IMR-90 (cell line): Measurements from ENCODE around the gene SFSWAP. TPM values are rescaled to one million over a fixed set of nuclear protein-coding genes. Genes with fewer than 3 reads are reported as not detected.

Experiments used
- ATAC-seq: fragments of 200-7000 bp; cut with Tn5 transposase; 2 replicates; pipeline ENCODE4 v1.9.1; 2020; ENCODE audit warnings: low read depth, mild to moderate bottlenecking, moderate library complexity
- BruUV-seq: library from RNA; stranded (reverse); fragments of 400-500 nt; replicated peaks from 2 replicates; lab custom pipeline; 2021; lab: Mats Ljungman, UMichigan
- CTCF ChIA-PET: fragments of 300-600 bp; formaldehyde crosslinking; extraction: SDS; loops from one replicate; lab custom pipeline; 2021; ENCODE audit warnings: antibody characterized with exemption; lab: Yijun Ruan, JAX
- POLR2A ChIA-PET: fragments of 300-600 bp; sonication (Branson Sonifier 250); formaldehyde crosslinking; loops from one replicate; lab custom pipeline; 2022; ENCODE audit warnings: antibody characterized with exemption; ENCODE audit not compliant: unreplicated experiment; lab: Charles Lee
- DNase-seq: peaks from one replicate; pipeline ENCODE4 v3.0.0; 2013
- H2AFZ ChIP-seq: replicated peaks from 2 replicates; pipeline ENCODE3; 2013; ENCODE audit warnings: low read length, mild to moderate bottlenecking; ENCODE audit not compliant: poor library complexity
- H2AK5ac ChIP-seq: 2 replicates; pipeline ENCODE4 v1.6.1; 2013; ENCODE audit warnings: low read depth, low read length, inconsistent platforms
- H2AK9ac ChIP-seq: replicated peaks from 2 replicates; pipeline ENCODE3; 2013; ENCODE audit warnings: mild to moderate bottlenecking, low read depth, low read length, moderate library complexity; ENCODE audit not compliant: poor library complexity
- H2BK120ac ChIP-seq: 2 replicates; pipeline ENCODE4 v1.6.1; 2013; ENCODE audit warnings: low read depth, low read length, inconsistent platforms
- H2BK15ac ChIP-seq: 3 replicates; pipeline ENCODE4 v1.6.1; 2013; ENCODE audit warnings: low read depth, low read length, inconsistent platforms
- H2BK20ac ChIP-seq: 2 replicates; pipeline ENCODE4 v1.6.1; 2013; ENCODE audit warnings: low read depth, mild to moderate bottlenecking, inconsistent platforms, low read length, moderate library complexity
- H2BK5ac ChIP-seq: 2 replicates; pipeline ENCODE4 v1.6.1; 2013; ENCODE audit warnings: mild to moderate bottlenecking, low read depth, low read length, inconsistent platforms; ENCODE audit not compliant: poor library complexity, severe bottlenecking
- H3K14ac ChIP-seq: replicated peaks from 2 replicates; pipeline ENCODE4 v1.6.1; 2013; ENCODE audit warnings: low read depth, low read length, inconsistent platforms
- H3K18ac ChIP-seq: 2 replicates; pipeline ENCODE4 v1.6.1; 2013; ENCODE audit warnings: low read depth, low read length, control low read depth
- H3K23ac ChIP-seq: 2 replicates; pipeline ENCODE4 v1.6.1; 2013; ENCODE audit warnings: low read depth, low read length, inconsistent platforms
- H3K27ac ChIP-seq: 2 replicates; pipeline ENCODE4 v1.5.1; 2013; ENCODE audit warnings: mild to moderate bottlenecking, control low read depth, low read length; ENCODE audit not compliant: insufficient read depth
- H3K27me3 ChIP-seq: 2 replicates; pipeline ENCODE4 v1.6.1; 2013; ENCODE audit warnings: low read length; ENCODE audit not compliant: control insufficient read depth, insufficient read depth
- H3K36me3 ChIP-seq: 2 replicates; pipeline ENCODE4 v1.6.1; 2013; ENCODE audit warnings: low read length, mixed read lengths; ENCODE audit not compliant: control insufficient read depth, insufficient read depth
- H3K4ac ChIP-seq: 2 replicates; pipeline ENCODE4 v1.6.1; 2013; ENCODE audit warnings: low read depth, low read length, inconsistent platforms
- H3K4me1 ChIP-seq: 2 replicates; pipeline ENCODE4 v1.6.1; 2013; ENCODE audit warnings: low read length, mixed read lengths; ENCODE audit not compliant: control insufficient read depth, insufficient read depth
- H3K4me2 ChIP-seq: 2 replicates; pipeline ENCODE4 v1.6.1; 2013; ENCODE audit warnings: low read depth, mild to moderate bottlenecking, control low read depth, low read length, moderate library complexity
- H3K4me3 ChIP-seq: 2 replicates; pipeline ENCODE4 v1.5.1; 2013; ENCODE audit warnings: low read depth, mild to moderate bottlenecking, control low read depth, low read length, moderate library complexity; ENCODE audit not compliant: insufficient read depth
- H3K56ac ChIP-seq: 2 replicates; pipeline ENCODE4 v1.6.1; 2013; ENCODE audit warnings: low read length, inconsistent platforms; ENCODE audit not compliant: insufficient read depth; ENCODE audit errors: extremely low read depth
- H3K79me1 ChIP-seq, 2 experiments: 2 replicates each; pipeline ENCODE4 v1.6.1; 2013; ENCODE audit warnings: low read length in 2 of 2, inconsistent platforms in 1 of 2, low read depth in 1 of 2
- H3K9ac ChIP-seq: 2 replicates; pipeline ENCODE4 v1.6.1; 2013; ENCODE audit warnings: low read depth, low read length, control low read depth
- H3K9me1 ChIP-seq: 2 replicates; pipeline ENCODE4 v1.6.1; 2013; ENCODE audit warnings: low read length, inconsistent platforms; ENCODE audit not compliant: insufficient read depth
- H3K9me3 ChIP-seq: 2 replicates; pipeline ENCODE4 v1.6.1; 2013; ENCODE audit warnings: low read length; ENCODE audit not compliant: control insufficient read depth, insufficient read depth
- H4K20me1 ChIP-seq: 2 replicates; pipeline ENCODE4 v1.6.1; 2013; ENCODE audit warnings: low read length, inconsistent platforms; ENCODE audit not compliant: insufficient read depth
- H4K5ac ChIP-seq: 2 replicates; pipeline ENCODE4 v1.6.1; 2013; ENCODE audit warnings: mild to moderate bottlenecking, low read depth, low read length, control low read depth
- H4K8ac ChIP-seq, 2 experiments: 2 replicates each; pipeline ENCODE4 v1.6.1; 2013; ENCODE audit warnings: low read depth in 2 of 2, low read length in 2 of 2, control low read depth in 1 of 2, inconsistent platforms in 1 of 2
- H4K91ac ChIP-seq: 2 replicates; pipeline ENCODE4 v1.6.1; 2013; ENCODE audit warnings: low read depth, low read length, inconsistent platforms; ENCODE audit not compliant: insufficient read depth
- BHLHE40 ChIP-seq: fragments of 150-350 bp; IDR thresholded peaks from 2 replicates; pipeline ENCODE4 v1.6.1; 2016; ENCODE audit warnings: mild to moderate bottlenecking, low read depth, low read length
- FOS ChIP-seq: fragments of 150-350 bp; IDR thresholded peaks from 2 replicates; pipeline ENCODE4 v1.6.1; 2016; ENCODE audit warnings: low read depth, low read length
- MXI1 ChIP-seq: IDR thresholded peaks from 2 replicates; pipeline ENCODE4 v1.6.1; 2012; ENCODE audit warnings: low read depth, mild to moderate bottlenecking, low read length, moderate library complexity, borderline replicate concordance
- RCOR1 ChIP-seq: IDR thresholded peaks from 2 replicates; pipeline ENCODE4 v1.6.1; 2012; ENCODE audit warnings: mild to moderate bottlenecking, low read length, improper control_type of control experiment; ENCODE audit not compliant: insufficient replicate concordance
- USF2 ChIP-seq: fragments of 150-350 bp; IDR thresholded peaks from 2 replicates; pipeline ENCODE4 v1.6.1; 2017; ENCODE audit warnings: mild to moderate bottlenecking, antibody characterized with exemption, low read length, low read depth
- WGBS, 2 experiments: methylation state at CpG; one replicate each; pipeline versions ENCODE4 v1.1.5 to v1.1.7; 2013; ENCODE audit warnings: missing lambda C conversion rate in 2 of 2; ENCODE audit not compliant: insufficient read length in 1 of 2; ENCODE audit errors: extremely low coverage in 2 of 2; 5-methylcytosine and 5-hydroxymethylcytosine counted together
- dilution Hi-C: fragments of 300-500 bp; cut with HindIII; formaldehyde crosslinking; loops from one replicate; pipeline ENCODE4 v1.14.3; 2018; ENCODE audit warnings: low sequenced_read_pairs; ENCODE audit not compliant: unreplicated experiment
- in situ Hi-C: fragments of 300-500 bp; cut with MboI; formaldehyde crosslinking; loops from 3 replicates; pipeline ENCODE4 v1.14.3; 2019; ENCODE audit warnings: low sequenced_read_pairs, inconsistent platforms, mixed read lengths
- intact Hi-C: fragments of 100-400 bp; cut with micrococcal nuclease; formaldehyde crosslinking; loops from 2 replicates; pipeline ENCODE4 v1.10.0; 2022
- polyA plus RNA-seq, 3 experiments: library from polyadenylated mRNA; depleted of rRNA; stranded (reverse); fragments of >200 nt; gene quantifications; 2 replicates each; pipeline ENCODE4 v1.2.3, GENCODE V29; 2012; ENCODE audit warnings: low replicate concordance in 1 of 3
- total RNA-seq: library from RNA; depleted of rRNA; stranded (reverse); fragments of >200 nt; gene quantifications from 2 replicates; pipeline ENCODE4 v1.2.3, GENCODE V29; 2012

The SFSWAP gene
- total and polyA plus RNA-seq, 2 of the 4 experiments (the other 2 are of a cell fraction) = 19.7 to 22.4 TPM

DNA sequence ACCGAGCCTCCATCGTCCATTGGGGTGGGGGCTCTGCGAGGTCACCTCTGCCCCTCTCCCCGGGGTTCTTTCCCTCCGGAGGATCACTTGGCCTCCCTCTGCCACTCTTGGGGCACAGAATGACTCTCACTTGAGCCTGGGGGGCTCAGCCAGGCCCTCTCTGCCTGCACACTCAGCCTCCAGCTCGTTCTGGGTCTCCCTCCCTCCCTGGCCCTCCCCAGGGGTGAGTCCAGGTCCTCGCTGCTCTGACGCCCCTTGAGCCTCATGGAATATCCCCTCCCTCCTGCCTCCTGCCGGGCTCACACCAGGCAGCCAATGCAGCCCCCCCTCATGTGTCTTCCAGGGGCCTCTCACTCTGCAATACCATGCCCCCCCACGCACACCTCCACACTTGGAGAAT lies 17.7 kb upstream of the SFSWAP start:
- intact Hi-C loops = loop anchor here (10.0 kb wide), 1 partner anchor 88 kb away; no protein-coding TSS in a partner anchor
- Histone ChIP-seq H3K14ac (no peak overlapping the region), H2BK120ac (no peak overlapping the region), H3K4me2 (no peak overlapping the region), H3K4me3 (no peak overlapping the region), H3K79me1 (no peaks in the 10 kb centered on the region), H3K27me3 (no peaks in the 10 kb centered on the region), H3K27ac (no peak overlapping the region), H3K4ac (no peak overlapping the region), H4K8ac (no peak overlapping the region), H3K56ac (no peak overlapping the region), H2BK20ac (no peak overlapping the region), H2AK9ac (peak overlapping the region; percentile 55), H4K91ac (no peak overlapping the region), H4K20me1 (no peaks in the 10 kb centered on the region), H3K9me1 (no peaks in the 10 kb centered on the region), H2AFZ (no peak overlapping the region), H4K5ac (no peak overlapping the region), H3K9me3 (no peaks in the 10 kb centered on the region), H3K9ac (no peak overlapping the region), H3K4me1 (no peaks in the 10 kb centered on the region), H3K23ac (no peak overlapping the region), H2BK15ac (no peak overlapping the region), H3K36me3 (no peaks in the 10 kb centered on the region), H3K18ac (no peak overlapping the region), H2BK5ac (no peak overlapping the region), H2AK5ac (no peak overlapping the region)
- WGBS, 2 experiments = 83% methylated on average over 4 of the region's 10 CpGs; no CpG with 5 or more reads in 1 of the 2 experiments
- in situ Hi-C loops = no loop called here
- DNase-seq (no peak), ATAC-seq (no peak)
- TF ChIP-seq MXI1 (no peak), USF2 (no peak), FOS (no peak), RCOR1 (no peak), BHLHE40 (no peak)
- ChIA-PET CTCF (no interaction called here), POLR2A (no interaction called here)
- no TSS peak for BruUV-seq
- dilution Hi-C loops = no loop called here
